Measurements from ENCODE around the gene BEND6.

Gene BEND6

GRCh38 chr6:56970849-56971248, 15.9 kb downstream of the BEND6 start:
- DNase-seq (ENCODE audit: extremely low read depth, low read depth) = no peak
- TF ChIP-seq CTCF (IDR thresholded peaks at IDR 0.05; ENCODE audit: low read depth, low read length, missing control alignments) = no peak
- no peak overlapping the region for H3K4me3 ChIP-seq (replicated peaks; ENCODE audit: low read depth, low read length)

- DNase-seq (ENCODE audit: extremely low read depth, low read depth) = no peak
- no peak for TF ChIP-seq CTCF (IDR thresholded peaks at IDR 0.05; ENCODE audit: low read depth, low read length, missing control alignments)
These were observed 22.3 kb downstream of the BEND6 start for GRCh38 chr6:56977192-56977591.

DNA sequence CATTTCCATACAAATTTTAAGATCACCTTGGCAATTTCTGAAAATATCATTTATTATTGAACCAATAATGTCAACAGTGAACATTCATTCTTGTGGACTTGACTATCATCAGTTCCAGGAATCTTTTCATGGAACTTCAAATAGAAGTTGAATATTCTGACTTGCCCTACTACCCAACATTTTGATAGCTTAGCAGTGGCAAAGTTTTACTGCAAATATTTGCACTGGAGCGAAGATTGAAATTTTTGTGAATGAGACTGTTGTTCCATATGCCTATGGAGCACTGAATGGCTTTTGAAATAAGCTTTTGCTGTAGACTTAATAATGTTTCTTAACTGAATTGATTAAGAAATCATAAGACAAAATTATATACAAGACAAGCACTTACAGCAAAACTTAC, 23.6 kb downstream of the BEND6 start:
- H3K4me3 ChIP-seq (replicated peaks; ENCODE audit: low read depth, low read length) = no peak overlapping the region
- no peak for TF ChIP-seq CTCF (IDR thresholded peaks at IDR 0.05; ENCODE audit: low read depth, low read length, missing control alignments)
- no peak for DNase-seq (ENCODE audit: extremely low read depth, low read depth)

More at GRCh38 chr6:56977192-56977591, 22.3 kb downstream of the BEND6 start:
- no peak overlapping the region for H3K4me3 ChIP-seq (replicated peaks; ENCODE audit: low read depth, low read length)

DNA sequence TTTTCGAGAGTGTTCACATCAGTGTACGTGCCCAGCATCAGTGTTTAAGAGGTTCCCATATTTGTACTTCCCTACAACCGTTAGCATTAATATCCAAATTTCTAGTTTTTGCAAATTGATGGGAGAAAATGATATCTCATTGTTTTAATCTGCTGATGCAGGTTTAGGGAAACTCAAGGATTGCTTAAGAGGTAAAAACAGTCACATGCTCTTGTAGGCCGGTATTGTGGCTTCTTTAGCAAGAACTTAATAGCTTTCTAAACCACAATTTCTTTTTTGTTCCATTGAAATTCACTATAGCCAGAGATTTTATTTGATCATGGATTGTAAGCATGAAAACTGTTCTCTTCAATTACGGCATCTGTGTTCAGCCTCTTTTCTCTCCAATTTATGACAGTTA, 29.5 kb downstream of the BEND6 start:
- TF ChIP-seq CTCF (IDR thresholded peaks at IDR 0.05; ENCODE audit: low read depth, low read length, missing control alignments) = no peak
- DNase-seq (ENCODE audit: extremely low read depth, low read depth) = no peak
- H3K4me3 ChIP-seq (replicated peaks; ENCODE audit: low read depth, low read length) = no peak overlapping the region

GRCh38 chr6:56984884-56985283, 30.0 kb downstream of the BEND6 start:
- H3K4me3 ChIP-seq (replicated peaks; ENCODE audit: low read depth, low read length) = no peak overlapping the region
- no peak for DNase-seq (ENCODE audit: extremely low read depth, low read depth)
- TF ChIP-seq CTCF (IDR thresholded peaks at IDR 0.05; ENCODE audit: low read depth, low read length, missing control alignments) = no peak

DNA sequence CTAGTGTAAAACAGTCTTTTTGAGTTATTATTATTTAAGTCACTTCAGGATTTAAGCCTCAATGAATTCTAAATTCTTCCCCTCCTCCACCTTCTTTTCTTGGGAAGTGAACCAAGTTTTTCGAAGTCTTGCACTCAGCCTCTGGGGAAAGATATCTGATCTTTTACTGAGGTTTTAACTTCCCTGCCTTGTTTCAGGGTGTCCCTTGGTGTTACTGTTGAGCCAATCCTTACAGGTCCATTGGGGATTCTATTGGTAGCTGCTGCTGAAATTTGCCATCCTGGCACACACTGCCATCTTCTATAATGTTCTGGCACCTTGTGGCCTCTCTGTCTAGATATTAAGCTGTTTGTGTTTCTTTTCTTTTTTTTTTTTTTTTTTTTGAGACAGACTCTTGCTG, 31.7 kb downstream of the BEND6 start:
- DNase-seq (ENCODE audit: extremely low read depth, low read depth) = no peak
- TF ChIP-seq CTCF (IDR thresholded peaks at IDR 0.05; ENCODE audit: low read depth, low read length, missing control alignments) = no peak
- H3K4me3 ChIP-seq (replicated peaks; ENCODE audit: low read depth, low read length) = no peak overlapping the region

DNA sequence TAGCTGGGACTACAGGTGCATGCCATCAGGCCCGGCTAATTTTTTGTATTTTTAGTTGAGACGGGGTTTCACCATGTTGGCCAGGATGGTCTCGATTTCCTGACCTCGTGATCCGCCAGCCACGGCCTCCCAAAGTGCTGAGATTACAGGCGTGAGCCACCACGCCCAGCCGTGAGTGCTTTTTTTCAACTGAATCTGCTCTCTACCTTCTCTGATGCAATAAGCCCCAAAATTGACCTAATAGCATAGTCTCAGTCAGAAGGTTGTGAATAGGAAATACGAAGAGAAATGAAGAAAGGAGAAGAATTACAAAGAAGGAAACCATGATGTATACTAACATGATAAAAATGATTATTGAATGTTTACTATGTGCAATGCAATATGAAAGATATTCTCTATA, 33.2 kb downstream of the BEND6 start:
- no peak for TF ChIP-seq CTCF (IDR thresholded peaks at IDR 0.05; ENCODE audit: low read depth, low read length, missing control alignments)
- DNase-seq (ENCODE audit: extremely low read depth, low read depth) = no peak
- H3K4me3 ChIP-seq (replicated peaks; ENCODE audit: low read depth, low read length) = no peak overlapping the region

Data from HFF-Myc (cell line).